Activated T-helper 1 cell treated with anti-CD3 and anti-CD28 coated beads, Interleukin-12 subunit alpha, Interleukin-12 subunit beta, Interleukin-2, Interleukin-4 antibody, amounts not matched to agents 30 ng/mL and 10 ng/mL and 1 ng/mL, durations not matched to agents 14 hours and 24 hours and 36 hours (primary cell): Measurements from ENCODE around the gene MOB1A. TPM values are rescaled to one million over a fixed set of nuclear protein-coding genes. Genes with fewer than 3 reads are reported as not detected.

Source experiments
- DNase-seq: peaks from one replicate; pipeline ENCODE4 v3.0.0; 2021; ENCODE audit warnings: low spot score
- H3K27ac Mint-ChIP-seq: one replicate; pipeline ENCODE4 v1.8.0; 2021; ENCODE audit warnings: mild to moderate bottlenecking, mixed read lengths
- H3K27me3 Mint-ChIP-seq: one replicate; pipeline ENCODE4 v1.8.0; 2022; ENCODE audit warnings: mild to moderate bottlenecking, moderate library complexity, mixed read lengths; ENCODE audit not compliant: insufficient read depth
- H3K36me3 Mint-ChIP-seq: one replicate; pipeline ENCODE4 v1.8.0; 2021; ENCODE audit warnings: low read depth, mixed read lengths
- H3K4me1 Mint-ChIP-seq: one replicate; pipeline ENCODE4 v1.8.0; 2021; ENCODE audit warnings: low read depth, mixed read lengths
- H3K4me3 Mint-ChIP-seq: one replicate; pipeline ENCODE4 v1.8.0; 2021; ENCODE audit warnings: mild to moderate bottlenecking, moderate library complexity, mixed read lengths
- H3K9me3 Mint-ChIP-seq: one replicate; pipeline ENCODE4 v1.8.0; 2021; ENCODE audit warnings: mixed read lengths
- intact Hi-C: fragments of 100-400 bp; cut with micrococcal nuclease; formaldehyde crosslinking; loops from one replicate; pipeline ENCODE4 v1.15.1; 2024
- total RNA-seq: library from RNA; stranded (reverse); gene quantifications from 2 replicates; pipeline ENCODE4 v1.2.3, GENCODE V29; 2022

MOB1A gene
- total RNA-seq, 1 donor from 2014 or later: 207 TPM

GRCh38 chr2:74105413-74105812 lies 73.3 kb downstream of the MOB1A start:
- no peak overlapping the region for H3K4me3 Mint-ChIP-seq
- H3K27me3 Mint-ChIP-seq: no peaks in the 10 kb centered on the region
- no peaks in the 10 kb centered on the region for H3K9me3 Mint-ChIP-seq
- peaks cover 9% of the 10 kb centered on the region for H3K36me3 Mint-ChIP-seq
- no peaks in the 10 kb centered on the region for H3K4me1 Mint-ChIP-seq
- intact Hi-C loops: loop anchor here (1.0 kb wide), 1 partner anchor 281 kb away; no protein-coding TSS in a partner anchor
- DNase-seq: no peak
- H3K27ac Mint-ChIP-seq: no peak overlapping the region

- intact Hi-C loops: loop anchor here (1.0 kb wide), 2 partner anchors 197 to 281 kb away; no protein-coding TSS in a partner anchor
- DNase-seq: no peak
- Mint-ChIP-seq H3K9me3 (no peaks in the 10 kb centered on the region), H3K36me3 (peaks cover 11% of the 10 kb centered on the region), H3K27ac (no peak overlapping the region), H3K27me3 (no peaks in the 10 kb centered on the region), H3K4me3 (no peak overlapping the region), H3K4me1 (no peaks in the 10 kb centered on the region)
Measured at GRCh38 chr2:74104839-74105238, 73.8 kb downstream of the MOB1A start.

- Mint-ChIP-seq H3K9me3 (no peaks in the 10 kb centered on the region), H3K36me3 (peaks cover 14% of the 10 kb centered on the region), H3K4me3 (no peak overlapping the region), H3K4me1 (no peaks in the 10 kb centered on the region), H3K27me3 (no peaks in the 10 kb centered on the region), H3K27ac (no peak overlapping the region)
- no peak for DNase-seq
- intact Hi-C loops: loop anchor here (1.0 kb wide), 1 partner anchor 195 kb away; no protein-coding TSS in a partner anchor
Measured at GRCh38 chr2:74103763-74104162, 74.9 kb downstream of the MOB1A start.

Other genes with a start within 250 kb of the MOB1A start
- 19.2 and 20.5 TPM in 2 replicates for gene TET3, start 194.0 kb downstream of the MOB1A start, total RNA-seq
- gene BOLA3, start 31.0 kb downstream of the MOB1A start, total RNA-seq: 94.2 and 98.2 TPM in 2 replicates
- gene MTHFD2, start 19.7 kb upstream of the MOB1A start, total RNA-seq: 437 and 457 TPM in 2 replicates
- 0.47 and 0.71 TPM in 2 replicates for gene SLC4A5, start 164.5 kb upstream of the MOB1A start, total RNA-seq
- gene DCTN1, start 201.4 kb upstream of the MOB1A start, total RNA-seq: 83.0 and 84.0 TPM in 2 replicates
- gene C2orf81, start 242.7 kb upstream of the MOB1A start, total RNA-seq: 1.9 and 2.4 TPM in 2 replicates
- gene WDR54, start 242.9 kb upstream of the MOB1A start, total RNA-seq: 56.4 and 58.6 TPM in 2 replicates